ENCODE data around the gene FURIN.

FURIN gene

DNA sequence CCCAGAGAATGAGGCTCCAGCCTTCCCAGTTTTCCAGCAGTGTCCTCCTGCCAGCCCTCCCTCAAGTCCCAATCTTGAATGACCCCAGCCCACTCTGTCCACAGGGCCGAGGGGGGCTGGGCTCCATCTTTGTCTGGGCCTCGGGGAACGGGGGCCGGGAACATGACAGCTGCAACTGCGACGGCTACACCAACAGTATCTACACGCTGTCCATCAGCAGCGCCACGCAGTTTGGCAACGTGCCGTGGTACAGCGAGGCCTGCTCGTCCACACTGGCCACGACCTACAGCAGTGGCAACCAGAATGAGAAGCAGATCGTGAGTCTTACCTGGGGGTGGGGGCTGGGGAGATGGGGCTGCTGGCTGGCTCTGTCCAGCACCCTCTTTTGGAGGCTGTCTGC lies 10.3 kb downstream of the FURIN start:
- H3K79me2 ChIP-seq (ENCODE audit: low read length): peaks cover 12% of the 10 kb centered on the region
- H2AFZ ChIP-seq (ENCODE audit: low read length): no peak overlapping the region
- no peaks in the 10 kb centered on the region for H3K36me3 ChIP-seq (replicated peaks; ENCODE audit: insufficient read depth, low read length)
- H3K4me1 ChIP-seq (ENCODE audit: low read length): no peaks in the 10 kb centered on the region
- H4K20me1 ChIP-seq (ENCODE audit: insufficient read depth, low read length): no peaks in the 10 kb centered on the region
- TF ChIP-seq CTCF (IDR thresholded peaks at IDR 0.05; ENCODE audit: low read length) (no peak), EZH2phosphoT487 (IDR thresholded peaks at IDR 0.05; ENCODE audit: low read length) (no peak), EZH2 (optimal IDR thresholded peaks at IDR 0.05; ENCODE audit: low read depth, low read length) (no peak)
- no peak overlapping the region for H3K4me3 ChIP-seq (ENCODE audit: low read length)
- H3K9me2 ChIP-seq (replicated peaks; ENCODE audit: insufficient read depth, low read length): no peaks in the 10 kb centered on the region
- no peak overlapping the region for H3K9ac ChIP-seq (ENCODE audit: low read length)
- no peaks in the 10 kb centered on the region for H3K9me3 ChIP-seq (replicated peaks; ENCODE audit: insufficient read depth, low read length)
- H3F3A ChIP-seq (ENCODE audit: insufficient read depth, low read length): no peaks in the 10 kb centered on the region
- no peaks in the 10 kb centered on the region for H3K27me3 ChIP-seq (replicated peaks; ENCODE audit: insufficient read depth, low read length)
- no peak overlapping the region for H3K4me2 ChIP-seq (ENCODE audit: low read depth, low read length)
- no peak for DNase-seq
- no peak overlapping the region for H3K27ac ChIP-seq (ENCODE audit: low read length)

DNA sequence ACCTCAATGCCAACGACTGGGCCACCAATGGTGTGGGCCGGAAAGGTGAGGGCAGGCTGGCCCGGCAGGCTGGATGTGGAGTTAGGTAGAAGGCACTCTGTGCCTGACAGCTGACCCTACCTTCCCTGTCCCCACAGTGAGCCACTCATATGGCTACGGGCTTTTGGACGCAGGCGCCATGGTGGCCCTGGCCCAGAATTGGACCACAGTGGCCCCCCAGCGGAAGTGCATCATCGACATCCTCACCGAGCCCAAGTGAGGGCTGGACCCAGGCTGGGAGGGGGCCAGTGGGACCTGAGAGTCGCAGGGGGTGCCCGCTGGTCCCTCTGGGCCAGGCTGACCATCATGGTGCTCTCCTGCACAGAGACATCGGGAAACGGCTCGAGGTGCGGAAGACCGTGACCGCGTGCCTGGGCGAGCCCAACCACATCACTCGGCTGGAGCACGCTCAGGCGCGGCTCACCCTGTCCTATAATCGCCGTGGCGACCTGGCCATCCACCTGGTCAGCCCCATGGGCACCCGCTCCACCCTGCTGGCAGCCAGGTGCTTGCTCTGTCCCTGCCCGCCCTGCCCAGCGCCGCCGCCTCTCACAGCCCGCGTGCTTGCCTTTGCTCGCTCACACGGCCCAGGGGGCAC lies 11.5 kb downstream of the FURIN start:
- no peak overlapping the region for H3K4me2 ChIP-seq (ENCODE audit: low read depth, low read length)
- H3K4me3 ChIP-seq (ENCODE audit: low read length): no peak overlapping the region
- H3K9ac ChIP-seq (ENCODE audit: low read length): no peak overlapping the region
- TF ChIP-seq EZH2phosphoT487 (IDR thresholded peaks at IDR 0.05; ENCODE audit: low read length) (no peak), CTCF (IDR thresholded peaks at IDR 0.05; ENCODE audit: low read length) (no peak), EZH2 (optimal IDR thresholded peaks at IDR 0.05; ENCODE audit: low read depth, low read length) (no peak)
- H4K20me1 ChIP-seq (ENCODE audit: insufficient read depth, low read length): no peaks in the 10 kb centered on the region
- H2AFZ ChIP-seq (ENCODE audit: low read length): no peak overlapping the region
- no peaks in the 10 kb centered on the region for H3K36me3 ChIP-seq (replicated peaks; ENCODE audit: insufficient read depth, low read length)
- no peaks in the 10 kb centered on the region for H3K9me2 ChIP-seq (replicated peaks; ENCODE audit: insufficient read depth, low read length)
- H3K4me1 ChIP-seq (ENCODE audit: low read length): no peaks in the 10 kb centered on the region
- no peaks in the 10 kb centered on the region for H3F3A ChIP-seq (ENCODE audit: insufficient read depth, low read length)
- H3K27me3 ChIP-seq (replicated peaks; ENCODE audit: insufficient read depth, low read length): no peaks in the 10 kb centered on the region
- DNase-seq: no peak
- 0 out of 2 replicates have a peak, but pooled peaks cover 2% of the 10 kb centered on the region for H3K79me2 ChIP-seq (ENCODE audit: low read length)
- no peak overlapping the region for H3K27ac ChIP-seq (ENCODE audit: low read length)
- H3K9me3 ChIP-seq (replicated peaks; ENCODE audit: insufficient read depth, low read length): no peaks in the 10 kb centered on the region

DNA sequence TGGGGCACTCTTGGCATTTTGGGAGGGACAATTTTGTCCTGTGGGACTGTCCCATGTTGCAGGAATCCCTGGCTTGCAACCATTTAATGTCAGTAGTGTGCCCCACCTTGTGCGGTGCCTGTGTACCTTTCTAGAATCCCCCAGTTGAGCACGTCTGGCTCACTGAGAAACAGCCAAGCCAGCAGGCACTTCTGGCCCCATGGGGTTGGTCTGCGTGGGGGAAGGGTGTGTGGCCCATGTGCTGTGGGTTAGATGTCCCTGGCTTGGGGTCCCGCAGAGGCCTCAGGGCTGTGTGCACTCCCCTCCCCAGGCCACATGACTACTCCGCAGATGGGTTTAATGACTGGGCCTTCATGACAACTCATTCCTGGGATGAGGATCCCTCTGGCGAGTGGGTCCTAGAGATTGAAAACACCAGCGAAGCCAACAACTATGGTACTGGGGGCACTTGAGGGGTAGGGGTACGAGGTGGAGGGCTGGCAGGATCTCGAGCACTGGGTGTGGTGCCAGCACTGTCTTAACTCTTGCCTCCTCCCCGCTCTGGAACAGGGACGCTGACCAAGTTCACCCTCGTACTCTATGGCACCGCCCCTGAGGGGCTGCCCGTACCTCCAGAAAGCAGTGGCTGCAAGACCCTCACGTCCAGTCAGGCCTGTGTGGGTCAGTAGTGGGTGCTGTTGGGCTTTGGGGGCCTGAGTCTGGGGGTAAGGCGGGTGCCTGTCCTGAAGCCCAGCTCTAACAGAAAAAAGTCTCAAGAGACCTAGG lies 12.2 kb downstream of the FURIN start:
- no peak for DNase-seq
- no peak for TF ChIP-seq EZH2phosphoT487 (IDR thresholded peaks at IDR 0.05; ENCODE audit: low read length)
- no peak for TF ChIP-seq CTCF (IDR thresholded peaks at IDR 0.05; ENCODE audit: low read length)
- no peak for TF ChIP-seq EZH2 (optimal IDR thresholded peaks at IDR 0.05; ENCODE audit: low read depth, low read length)
- Histone ChIP-seq H3K4me2 (ENCODE audit: low read depth, low read length) (no peak overlapping the region), H3K9me2 (replicated peaks; ENCODE audit: insufficient read depth, low read length) (no peaks in the 10 kb centered on the region), H4K20me1 (ENCODE audit: insufficient read depth, low read length) (no peaks in the 10 kb centered on the region), H3K27me3 (replicated peaks; ENCODE audit: insufficient read depth, low read length) (no peaks in the 10 kb centered on the region), H3K4me3 (ENCODE audit: low read length) (no peak overlapping the region), H2AFZ (ENCODE audit: low read length) (no peak overlapping the region), H3F3A (ENCODE audit: insufficient read depth, low read length) (no peaks in the 10 kb centered on the region; the same call in 1 of the 2 replicates), H3K36me3 (replicated peaks; ENCODE audit: insufficient read depth, low read length) (no peaks in the 10 kb centered on the region), H3K9ac (ENCODE audit: low read length) (no peak overlapping the region), H3K9me3 (replicated peaks; ENCODE audit: insufficient read depth, low read length) (no peaks in the 10 kb centered on the region), H3K4me1 (ENCODE audit: low read length) (no peaks in the 10 kb centered on the region), H3K27ac (ENCODE audit: low read length) (no peak overlapping the region), H3K79me2 (ENCODE audit: low read length) (no peaks in the 10 kb centered on the region)

Data from MM.1S (cell line).